GM19025 (cell line): ENCODE results near the gene SIGLECL1.

ENCODE experiments used
- ATAC-seq: cut with Tn5 transposase; IDR thresholded peaks from one replicate; pipeline ENCODE4 v1.9.1; 2021; ENCODE audit warnings: mild to moderate bottlenecking, low read depth, moderate library complexity; ENCODE audit not compliant: unreplicated experiment

Gene SIGLECL1

GRCh38 chr19:51294977-51295375 lies 44.1 kb downstream of the SIGLECL1 start:
- ATAC-seq: no peak

- no peak for ATAC-seq
These were observed 44.7 kb downstream of the SIGLECL1 start for GRCh38 chr19:51295382-51296126.

GRCh38 chr19:51296336-51297093 lies 45.6 kb downstream of the SIGLECL1 start:
- ATAC-seq: no peak

GRCh38 chr19:51297406-51297805 lies 46.5 kb downstream of the SIGLECL1 start:
- ATAC-seq: no peak

- no peak for ATAC-seq
These were observed 50.4 kb downstream of the SIGLECL1 start for GRCh38 chr19:51301266-51301665.

GRCh38 chr19:51305479-51305878 lies 54.6 kb downstream of the SIGLECL1 start:
- no peak for ATAC-seq

- ATAC-seq: no peak
These were observed 60.7 kb downstream of the SIGLECL1 start, which contains the start of gene IGLON5 for GRCh38 chr19:51311351-51312257. IGLON5 (plus strand) TSS chr19:51311644; CDS start chr19:51311848, 204 bp downstream.

GRCh38 chr19:51316688-51317087 lies 65.8 kb downstream of the SIGLECL1 start:
- no peak for ATAC-seq

- ATAC-seq: no peak
These were observed 66.5 kb downstream of the SIGLECL1 start for GRCh38 chr19:51317376-51317775.

- ATAC-seq: no peak
These were observed 67.1 kb downstream of the SIGLECL1 start for GRCh38 chr19:51317968-51318367.
